Vagina (tissue), 2 donors: ENCODE measurements around the gene PRG2.

Experiments used
- CTCF ChIP-seq, 3 experiments: fragments of 450-650 bp in 2 of 3; fragments of 200-600 bp in 1 of 3; sonication (generic) in 1 of 3; IDR thresholded peaks; one replicate each; pipeline ENCODE4 v1.5.1; 2017 to 2019; ENCODE audit warnings: antibody characterized with exemption in 3 of 3, mild to moderate bottlenecking in 2 of 3, moderate library complexity in 2 of 3
- POLR2A ChIP-seq, 2 donors: fragments of 450-650 bp; IDR thresholded peaks; one replicate each; pipeline ENCODE4 v1.6.1; 2017; ENCODE audit warnings: antibody characterized with exemption in 2 of 2, mild to moderate bottlenecking in 2 of 2, moderate library complexity in 2 of 2
- POLR2AphosphoS5 ChIP-seq, 2 donors: sonication (generic); formaldehyde crosslinking; IDR thresholded peaks; one replicate each; pipeline ENCODE4 v1.9.0; 2017; ENCODE audit warnings: antibody characterized with exemption in 2 of 2, mild to moderate bottlenecking in 2 of 2, low read depth in 1 of 2; ENCODE audit not compliant: insufficient read depth in 1 of 2

DNA sequence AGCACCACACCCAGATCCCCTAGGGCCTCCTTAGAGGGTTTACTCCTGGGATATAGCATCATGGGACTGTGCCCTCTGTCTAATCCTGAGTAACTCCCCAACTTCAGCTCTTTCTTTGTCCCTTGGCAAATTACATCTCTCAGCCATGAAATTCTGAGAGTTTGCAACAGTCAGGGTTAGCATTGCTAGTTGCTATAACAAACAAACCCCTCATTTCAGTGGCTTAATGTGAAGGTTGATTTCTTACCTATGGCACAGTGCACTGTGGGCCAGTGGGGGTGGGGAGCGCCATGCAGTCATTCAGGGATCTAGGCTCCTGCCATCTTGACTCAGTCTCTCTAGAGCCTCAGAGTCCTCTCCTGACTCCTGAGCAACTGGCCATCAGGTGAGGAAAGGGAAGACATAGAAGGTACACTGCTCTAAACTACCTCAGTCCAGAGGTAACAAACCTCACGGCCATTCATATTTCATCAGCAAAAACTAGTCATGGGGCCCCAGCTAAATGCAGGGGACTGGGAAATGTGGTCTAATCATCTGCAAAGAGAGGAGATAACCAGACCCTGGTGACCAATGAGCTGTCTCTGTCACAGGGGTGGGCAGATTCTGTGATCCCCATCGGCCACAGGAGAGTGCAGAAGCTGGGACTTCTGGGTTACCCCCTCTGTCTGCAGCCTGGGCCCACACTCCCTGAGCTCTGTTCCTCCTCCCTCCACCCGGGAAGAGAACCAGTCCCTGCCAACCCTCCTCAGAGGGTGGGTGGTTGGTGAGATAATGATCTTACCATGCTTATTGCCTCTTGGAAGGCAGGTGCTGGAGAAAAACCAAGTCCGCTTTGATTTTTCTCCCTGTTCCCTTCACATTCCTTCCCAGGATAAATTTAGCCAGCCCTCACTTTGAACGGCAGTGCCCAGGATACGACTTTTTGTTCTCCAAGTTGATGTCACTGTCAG, 27.0 kb downstream of the PRG2 start:
- TF ChIP-seq CTCF (IDR thresholded peaks at IDR 0.05) (no peak), POLR2A (IDR thresholded peaks at IDR 0.05) (no peak), POLR2AphosphoS5 (IDR thresholded peaks at IDR 0.05; ENCODE audit: insufficient read depth in 1 of 2, low read depth in 1 of 2) (no peak)
